ENCODE measurements around the gene ANKRD6.

ANKRD6 gene

GRCh38 chr6:89650579-89650978, 217.6 kb downstream of the ANKRD6 start:
- TF ChIP-seq CTCF (IDR thresholded peaks at IDR 0.05; ENCODE audit: low read depth, low read length), result no peak
- no peak overlapping the region for H3K4me3 ChIP-seq (ENCODE audit: low read depth, low read length)
- no peak for DNase-seq (ENCODE audit: low read depth, low spot score)
- in situ Hi-C loops (cut with HindIII; ENCODE audit: low sequenced_read_pairs), result no loop called here

- H3K4me3 ChIP-seq (ENCODE audit: low read depth, low read length), result no peak overlapping the region
- no peak for TF ChIP-seq CTCF (IDR thresholded peaks at IDR 0.05; ENCODE audit: low read depth, low read length)
- no peak for DNase-seq (ENCODE audit: low read depth, low spot score)
- in situ Hi-C loops (cut with HindIII; ENCODE audit: low sequenced_read_pairs), result no loop called here
Observed at GRCh38 chr6:89655122-89655521, 222.2 kb downstream of the ANKRD6 start.

- H3K4me3 ChIP-seq (ENCODE audit: low read depth, low read length), result no peak overlapping the region
- in situ Hi-C loops (cut with HindIII; ENCODE audit: low sequenced_read_pairs), result no loop called here
- DNase-seq (ENCODE audit: low read depth, low spot score), result no peak
- TF ChIP-seq CTCF (IDR thresholded peaks at IDR 0.05; ENCODE audit: low read depth, low read length), result no peak
Observed at GRCh38 chr6:89657445-89658158, 224.7 kb downstream of the ANKRD6 start.

- in situ Hi-C loops (cut with HindIII; ENCODE audit: low sequenced_read_pairs), result no loop called here
- no peak overlapping the region for H3K4me3 ChIP-seq (ENCODE audit: low read depth, low read length)
- TF ChIP-seq CTCF (IDR thresholded peaks at IDR 0.05; ENCODE audit: low read depth, low read length), result no peak
- no peak for DNase-seq (ENCODE audit: low read depth, low spot score)
Observed at GRCh38 chr6:89660981-89661380, 228.0 kb downstream of the ANKRD6 start.

GRCh38 chr6:89661559-89661958, 228.6 kb downstream of the ANKRD6 start:
- in situ Hi-C loops (cut with HindIII; ENCODE audit: low sequenced_read_pairs), result no loop called here
- TF ChIP-seq CTCF (IDR thresholded peaks at IDR 0.05; ENCODE audit: low read depth, low read length), result no peak
- no peak for DNase-seq (ENCODE audit: low read depth, low spot score)
- H3K4me3 ChIP-seq (ENCODE audit: low read depth, low read length), result no peak overlapping the region

GRCh38 chr6:89662659-89663223, 229.8 kb downstream of the ANKRD6 start:
- TF ChIP-seq CTCF (IDR thresholded peaks at IDR 0.05; ENCODE audit: low read depth, low read length), result no peak
- no peak for DNase-seq (ENCODE audit: low read depth, low spot score)
- in situ Hi-C loops (cut with HindIII; ENCODE audit: low sequenced_read_pairs), result no loop called here
- H3K4me3 ChIP-seq (ENCODE audit: low read depth, low read length), result no peak overlapping the region

Data from astrocyte of the spinal cord (primary cell).